ENCODE measurements around the gene GANC.

The GANC gene

DNA sequence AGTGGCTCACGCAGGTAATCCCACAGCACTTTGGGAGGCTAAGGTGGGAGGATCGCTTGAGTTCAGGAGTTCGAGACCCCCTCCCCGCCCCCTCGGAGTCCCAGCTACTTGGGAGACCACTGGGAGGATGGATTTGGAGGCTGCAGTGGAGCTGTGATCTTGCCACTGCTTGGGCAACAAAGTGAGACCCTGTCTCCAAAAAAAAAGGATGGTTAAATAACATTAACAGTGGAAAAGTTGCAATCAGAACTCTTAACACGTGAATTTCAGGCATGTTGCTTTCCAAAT is 1.6 kb downstream of the GANC start:
- Histone ChIP-seq H3K4me1 (ENCODE audit: control insufficient read depth, insufficient read depth, low read length) (no peaks in the 10 kb centered on the region), H3K36me3 (ENCODE audit: control insufficient read depth in 2 of 2, insufficient read depth in 1 of 2, low read length in 2 of 2) (peaks cover 0 to 18% of the 10 kb centered on the region in 2 experiments; a peak in 2 of 3 replicates), H3K27ac (ENCODE audit: extremely low read depth, low read depth, low read length) (peak overlapping the region; percentile 68), H3K9me3 (ENCODE audit: control insufficient read depth, insufficient read depth, low read depth, low read length) (no peaks in the 10 kb centered on the region), H3K4me3 (ENCODE audit: low read depth, low read length) (peak overlapping the region; percentile 99)
- POLR2A ChIA-PET: no interaction called here
- TF ChIP-seq ZNF621 (tag by site-specific recombination; IDR thresholded peaks at IDR 0.05): no peak
- TF ChIP-seq ZBTB1 (tag by site-specific recombination; IDR thresholded peaks at IDR 0.05): no peak
- TF ChIP-seq, protein P1, sequence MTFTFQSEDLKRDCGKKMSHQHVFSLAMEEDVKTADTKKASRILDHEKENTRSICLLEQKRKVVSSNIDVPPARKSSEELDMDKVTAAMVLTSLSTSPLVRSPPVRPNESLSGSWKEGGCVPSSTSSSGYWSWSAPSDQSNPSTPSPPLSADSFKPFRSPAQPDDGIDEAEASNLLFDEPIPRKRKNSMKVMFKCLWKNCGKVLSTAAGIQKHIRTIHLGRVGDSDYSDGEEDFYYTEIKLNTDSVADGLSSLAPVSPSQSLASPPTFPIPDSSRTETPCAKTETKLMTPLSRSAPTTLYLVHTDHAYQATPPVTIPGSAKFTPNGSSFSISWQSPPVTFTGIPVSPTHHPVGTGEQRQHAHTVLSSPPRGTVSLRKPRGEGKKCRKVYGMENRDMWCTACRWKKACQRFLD (tag by site-specific recombination; IDR thresholded peaks at IDR 0.05): no peak
- no peak for TF ChIP-seq ZXDB (tag by site-specific recombination; IDR thresholded peaks at IDR 0.05)
- TF ChIP-seq, protein P2, sequence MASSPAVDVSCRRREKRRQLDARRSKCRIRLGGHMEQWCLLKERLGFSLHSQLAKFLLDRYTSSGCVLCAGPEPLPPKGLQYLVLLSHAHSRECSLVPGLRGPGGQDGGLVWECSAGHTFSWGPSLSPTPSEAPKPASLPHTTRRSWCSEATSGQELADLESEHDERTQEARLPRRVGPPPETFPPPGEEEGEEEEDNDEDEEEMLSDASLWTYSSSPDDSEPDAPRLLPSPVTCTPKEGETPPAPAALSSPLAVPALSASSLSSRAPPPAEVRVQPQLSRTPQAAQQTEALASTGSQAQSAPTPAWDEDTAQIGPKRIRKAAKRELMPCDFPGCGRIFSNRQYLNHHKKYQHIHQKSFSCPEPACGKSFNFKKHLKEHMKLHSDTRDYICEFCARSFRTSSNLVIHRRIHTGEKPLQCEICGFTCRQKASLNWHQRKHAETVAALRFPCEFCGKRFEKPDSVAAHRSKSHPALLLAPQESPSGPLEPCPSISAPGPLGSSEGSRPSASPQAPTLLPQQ (tag by site-specific recombination; IDR thresholded peaks at IDR 0.05): no peak
- no peak for TF ChIP-seq SCRT2 (tag by site-specific recombination; IDR thresholded peaks at IDR 0.05)
- TF ChIP-seq ZBTB17 (tag by site-specific recombination; IDR thresholded peaks at IDR 0.05): no peak
- no peak for TF ChIP-seq WT1 (tag by site-specific recombination; IDR thresholded peaks at IDR 0.05)
- no peak for TF ChIP-seq ZNF510 (tag by site-specific recombination; IDR thresholded peaks at IDR 0.05; ENCODE audit: insufficient replicate concordance)
- TF ChIP-seq ZNF239 (tag by site-specific recombination; IDR thresholded peaks at IDR 0.05): no peak
- CTCF ChIA-PET: no interaction called here

DNA sequence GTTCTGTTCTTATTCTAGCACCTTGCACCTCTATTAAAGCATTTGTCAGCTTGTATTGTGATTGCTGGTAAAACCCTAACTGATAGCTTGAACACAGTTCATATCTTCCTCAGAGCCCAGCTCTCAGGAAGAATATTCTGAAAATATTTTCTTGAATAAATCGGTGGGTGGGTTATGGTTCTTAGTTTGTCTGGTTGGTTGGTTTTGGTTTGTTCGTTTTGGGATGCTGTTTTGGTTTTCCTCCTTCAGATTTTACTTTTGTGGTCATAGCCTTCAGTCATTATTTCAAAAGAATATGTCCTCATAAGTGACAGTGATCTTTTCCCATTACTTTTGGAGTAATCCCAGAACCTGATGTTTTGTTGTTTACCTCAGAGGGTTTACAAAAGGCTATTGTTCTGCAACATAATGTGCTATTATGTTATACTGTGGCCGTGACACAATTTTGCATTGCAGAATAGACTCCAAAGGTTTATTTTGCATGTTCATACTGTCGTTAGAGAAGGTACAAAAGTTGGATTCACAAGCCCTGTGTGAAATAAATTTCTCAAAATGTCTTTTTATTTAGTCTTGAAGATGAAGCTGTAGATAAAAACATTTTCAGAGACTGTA is 2.9 kb downstream of the GANC start:
- Histone ChIP-seq H3K36me3 (ENCODE audit: control insufficient read depth in 2 of 2, insufficient read depth in 1 of 2, low read length in 2 of 2) (peaks cover 0 to 27% of the 10 kb centered on the region in 2 experiments; a peak in 1 of 3 replicates), H3K9me3 (ENCODE audit: control insufficient read depth, insufficient read depth, low read depth, low read length) (no peaks in the 10 kb centered on the region), H3K27ac (ENCODE audit: extremely low read depth, low read depth, low read length) (no peak overlapping the region), H3K4me3 (ENCODE audit: low read depth, low read length) (no peak overlapping the region), H3K4me1 (ENCODE audit: control insufficient read depth, insufficient read depth, low read length) (no peaks in the 10 kb centered on the region)
- TF ChIP-seq ZNF133 (tag by site-specific recombination; IDR thresholded peaks at IDR 0.05) (no peak), ZNF221 (tag by site-specific recombination; IDR thresholded peaks at IDR 0.05; ENCODE audit: borderline replicate concordance) (no peak), ZNF366 (tag by site-specific recombination; conservative IDR thresholded peaks at IDR 0.05) (no peak), ZNF707 (tag by site-specific recombination; IDR thresholded peaks at IDR 0.05) (no peak), ZNF544 (tag by site-specific recombination; IDR thresholded peaks at IDR 0.05) (no peak), ZNF311 (tag by site-specific recombination; IDR thresholded peaks at IDR 0.05; ENCODE audit: borderline replicate concordance) (no peak), SCRT1 (tag by site-specific recombination; IDR thresholded peaks at IDR 0.05; ENCODE audit: borderline replicate concordance) (no peak), OSR2 (tag by site-specific recombination; IDR thresholded peaks at IDR 0.05) (no peak), HOXD13 (CRISPR knock-in tag; IDR thresholded peaks at IDR 0.05; ENCODE audit: borderline replicate concordance) (no peak), ZFP37 (tag by site-specific recombination; IDR thresholded peaks at IDR 0.05) (no peak)
- TF ChIP-seq, protein P3, sequence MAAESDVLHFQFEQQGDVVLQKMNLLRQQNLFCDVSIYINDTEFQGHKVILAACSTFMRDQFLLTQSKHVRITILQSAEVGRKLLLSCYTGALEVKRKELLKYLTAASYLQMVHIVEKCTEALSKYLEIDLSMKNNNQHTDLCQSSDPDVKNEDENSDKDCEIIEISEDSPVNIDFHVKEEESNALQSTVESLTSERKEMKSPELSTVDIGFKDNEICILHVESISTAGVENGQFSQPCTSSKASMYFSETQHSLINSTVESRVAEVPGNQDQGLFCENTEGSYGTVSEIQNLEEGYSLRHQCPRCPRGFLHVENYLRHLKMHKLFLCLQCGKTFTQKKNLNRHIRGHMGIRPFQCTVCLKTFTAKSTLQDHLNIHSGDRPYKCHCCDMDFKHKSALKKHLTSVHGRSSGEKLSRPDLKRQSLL (tag by site-specific recombination; IDR thresholded peaks at IDR 0.05): no peak
- TF ChIP-seq, protein P4, sequence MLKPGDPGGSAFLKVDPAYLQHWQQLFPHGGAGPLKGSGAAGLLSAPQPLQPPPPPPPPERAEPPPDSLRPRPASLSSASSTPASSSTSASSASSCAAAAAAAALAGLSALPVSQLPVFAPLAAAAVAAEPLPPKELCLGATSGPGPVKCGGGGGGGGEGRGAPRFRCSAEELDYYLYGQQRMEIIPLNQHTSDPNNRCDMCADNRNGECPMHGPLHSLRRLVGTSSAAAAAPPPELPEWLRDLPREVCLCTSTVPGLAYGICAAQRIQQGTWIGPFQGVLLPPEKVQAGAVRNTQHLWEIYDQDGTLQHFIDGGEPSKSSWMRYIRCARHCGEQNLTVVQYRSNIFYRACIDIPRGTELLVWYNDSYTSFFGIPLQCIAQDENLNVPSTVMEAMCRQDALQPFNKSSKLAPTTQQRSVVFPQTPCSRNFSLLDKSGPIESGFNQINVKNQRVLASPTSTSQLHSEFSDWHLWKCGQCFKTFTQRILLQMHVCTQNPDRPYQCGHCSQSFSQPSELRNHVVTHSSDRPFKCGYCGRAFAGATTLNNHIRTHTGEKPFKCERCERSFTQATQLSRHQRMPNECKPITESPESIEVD (tag by site-specific recombination; IDR thresholded peaks at IDR 0.05): no peak
- ChIA-PET POLR2A (no interaction called here), CTCF (interaction anchor here (0.9 kb wide), 1 partner anchor 15 kb away, joined by 3 read pairs; no protein-coding TSS in a partner anchor)
